ENCODE results near the gene TRAF3.

TRAF3 gene

DNA sequence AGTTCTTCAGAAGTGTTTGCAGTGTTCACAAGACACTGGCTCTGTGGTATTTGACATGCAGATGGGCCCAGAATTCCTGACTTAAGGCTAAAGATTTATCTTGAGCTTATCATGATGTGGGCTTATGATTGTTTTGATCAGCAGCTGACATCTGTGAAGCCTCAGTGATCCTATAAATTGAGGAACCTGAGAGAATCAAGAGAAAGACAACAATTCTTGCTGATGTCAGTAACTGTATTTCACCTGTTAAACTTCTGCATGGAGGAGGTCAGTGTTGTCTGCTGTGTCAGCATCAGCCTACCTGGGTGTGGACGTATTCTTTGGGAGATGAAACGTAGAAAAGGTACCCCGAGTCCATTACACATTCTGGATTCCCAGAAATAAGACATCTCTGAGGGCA is 33.3 kb downstream of the TRAF3 start:
- TF ChIP-seq, protein P1, sequence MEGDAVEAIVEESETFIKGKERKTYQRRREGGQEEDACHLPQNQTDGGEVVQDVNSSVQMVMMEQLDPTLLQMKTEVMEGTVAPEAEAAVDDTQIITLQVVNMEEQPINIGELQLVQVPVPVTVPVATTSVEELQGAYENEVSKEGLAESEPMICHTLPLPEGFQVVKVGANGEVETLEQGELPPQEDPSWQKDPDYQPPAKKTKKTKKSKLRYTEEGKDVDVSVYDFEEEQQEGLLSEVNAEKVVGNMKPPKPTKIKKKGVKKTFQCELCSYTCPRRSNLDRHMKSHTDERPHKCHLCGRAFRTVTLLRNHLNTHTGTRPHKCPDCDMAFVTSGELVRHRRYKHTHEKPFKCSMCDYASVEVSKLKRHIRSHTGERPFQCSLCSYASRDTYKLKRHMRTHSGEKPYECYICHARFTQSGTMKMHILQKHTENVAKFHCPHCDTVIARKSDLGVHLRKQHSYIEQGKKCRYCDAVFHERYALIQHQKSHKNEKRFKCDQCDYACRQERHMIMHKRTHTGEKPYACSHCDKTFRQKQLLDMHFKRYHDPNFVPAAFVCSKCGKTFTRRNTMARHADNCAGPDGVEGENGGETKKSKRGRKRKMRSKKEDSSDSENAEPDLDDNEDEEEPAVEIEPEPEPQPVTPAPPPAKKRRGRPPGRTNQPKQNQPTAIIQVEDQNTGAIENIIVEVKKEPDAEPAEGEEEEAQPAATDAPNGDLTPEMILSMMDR (conservative IDR thresholded peaks at IDR 0.05; ENCODE audit: low read depth, low read length): no peak
- no peak for DNase-seq (ENCODE audit: low read depth)
- H3K4me3 ChIP-seq (ENCODE audit: low read length): no peak overlapping the region

DNA sequence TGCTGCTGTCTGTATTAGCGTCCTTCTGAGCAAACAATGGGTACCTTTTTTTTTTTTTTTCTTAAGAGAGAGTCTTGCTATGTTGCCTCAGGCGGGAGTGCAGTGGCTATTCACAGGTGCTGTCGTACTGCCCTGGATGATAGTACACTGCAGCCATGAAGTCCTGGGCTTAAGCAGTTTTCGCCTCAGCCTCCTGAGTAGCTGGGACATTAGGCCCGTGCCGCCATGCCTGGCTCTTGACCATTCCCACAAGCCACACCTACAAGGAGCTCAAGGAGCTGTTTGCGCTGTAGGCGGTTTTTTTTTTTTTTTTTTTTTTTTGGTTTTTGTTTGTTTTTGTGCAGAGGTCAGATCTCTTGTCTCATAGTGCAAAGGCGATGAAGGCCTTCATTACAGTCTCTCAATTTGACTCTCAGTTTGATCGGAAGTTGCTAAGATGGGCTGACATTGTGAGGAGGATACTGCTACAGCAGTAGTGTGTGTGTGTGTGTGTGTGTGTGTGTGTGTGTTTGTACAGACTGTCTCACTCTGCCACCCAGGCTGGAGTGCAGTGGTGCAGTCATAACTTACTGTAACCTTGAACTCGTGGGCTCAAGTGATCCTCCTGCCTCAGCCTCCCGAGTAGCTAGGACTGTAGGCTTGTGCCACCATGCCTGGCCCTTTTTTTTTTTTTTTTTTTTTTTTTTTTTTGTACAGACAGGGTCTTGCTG is 34.2 kb downstream of the TRAF3 start:
- DNase-seq (ENCODE audit: low read depth): no peak
- no peak overlapping the region for H3K4me3 ChIP-seq (ENCODE audit: low read length)
- TF ChIP-seq, protein P1 (conservative IDR thresholded peaks at IDR 0.05; ENCODE audit: low read depth, low read length): no peak

DNA sequence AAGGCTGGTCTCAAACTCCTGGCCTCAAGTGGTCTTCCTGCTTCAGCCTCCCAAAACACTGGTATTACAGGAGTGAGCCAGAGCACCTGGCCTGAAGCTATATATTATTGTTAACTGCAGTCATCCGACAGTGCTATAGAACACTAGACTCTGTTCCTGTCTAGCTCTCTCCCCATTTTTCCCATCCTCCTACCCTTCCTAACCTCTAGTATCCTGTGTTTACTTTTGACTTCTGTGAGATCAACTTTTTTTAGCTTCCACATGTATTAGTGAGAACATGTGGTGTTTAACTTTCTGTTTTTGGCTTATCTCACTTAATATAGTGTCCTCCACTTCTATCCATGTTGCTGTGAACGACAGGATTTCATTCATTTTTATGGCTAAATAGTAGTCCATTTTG is 34.7 kb downstream of the TRAF3 start:
- H3K4me3 ChIP-seq (ENCODE audit: low read length): no peak overlapping the region
- no peak for DNase-seq (ENCODE audit: low read depth)
- TF ChIP-seq, protein P1 (conservative IDR thresholded peaks at IDR 0.05; ENCODE audit: low read depth, low read length): no peak

DNA sequence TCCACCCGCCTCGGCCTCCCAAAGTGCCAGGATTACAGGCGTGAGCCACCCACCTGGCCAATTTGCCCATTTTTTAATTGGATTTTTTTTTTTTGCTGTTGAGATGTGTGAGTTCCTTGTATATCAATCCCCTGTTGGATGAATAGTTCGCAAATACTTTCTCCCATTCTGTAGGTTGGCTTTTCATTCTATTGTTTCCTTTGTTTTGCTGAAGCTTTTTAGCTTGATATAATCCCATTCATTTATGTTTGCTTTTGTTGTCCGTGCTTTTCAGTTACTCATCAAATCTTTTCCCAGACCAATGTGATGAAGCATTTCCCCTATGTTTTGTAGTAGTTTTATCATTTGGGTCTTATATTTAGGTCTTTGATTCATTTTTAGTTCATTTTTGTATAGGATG is 36.4 kb downstream of the TRAF3 start:
- no peak for DNase-seq (ENCODE audit: low read depth)
- TF ChIP-seq, protein P1 (conservative IDR thresholded peaks at IDR 0.05; ENCODE audit: low read depth, low read length): no peak
- H3K4me3 ChIP-seq (ENCODE audit: low read length): no peak overlapping the region

DNA sequence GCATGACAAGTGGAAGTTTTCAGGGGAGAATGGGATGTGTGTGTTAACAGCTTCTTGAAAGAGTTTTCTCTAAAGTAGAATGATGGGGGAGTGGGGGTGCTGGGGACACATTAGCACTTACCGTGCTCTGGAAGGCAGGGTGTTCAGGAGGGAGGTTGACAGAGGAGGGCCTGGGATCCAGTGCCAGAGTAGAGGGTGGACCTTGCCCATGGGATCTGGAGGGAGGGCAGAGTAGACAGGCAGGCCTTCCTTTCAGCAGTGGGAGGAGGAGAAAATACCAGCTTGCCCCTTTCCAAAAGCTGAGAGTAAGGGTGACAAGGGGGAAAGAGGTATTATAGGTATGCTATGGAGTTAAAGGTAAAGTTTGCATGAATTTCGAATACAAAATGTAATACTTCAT is 40.1 kb downstream of the TRAF3 start:
- no peak for DNase-seq (ENCODE audit: low read depth)
- TF ChIP-seq, protein P1 (conservative IDR thresholded peaks at IDR 0.05; ENCODE audit: low read depth, low read length): no peak
- no peak overlapping the region for H3K4me3 ChIP-seq (ENCODE audit: low read length)

DNA sequence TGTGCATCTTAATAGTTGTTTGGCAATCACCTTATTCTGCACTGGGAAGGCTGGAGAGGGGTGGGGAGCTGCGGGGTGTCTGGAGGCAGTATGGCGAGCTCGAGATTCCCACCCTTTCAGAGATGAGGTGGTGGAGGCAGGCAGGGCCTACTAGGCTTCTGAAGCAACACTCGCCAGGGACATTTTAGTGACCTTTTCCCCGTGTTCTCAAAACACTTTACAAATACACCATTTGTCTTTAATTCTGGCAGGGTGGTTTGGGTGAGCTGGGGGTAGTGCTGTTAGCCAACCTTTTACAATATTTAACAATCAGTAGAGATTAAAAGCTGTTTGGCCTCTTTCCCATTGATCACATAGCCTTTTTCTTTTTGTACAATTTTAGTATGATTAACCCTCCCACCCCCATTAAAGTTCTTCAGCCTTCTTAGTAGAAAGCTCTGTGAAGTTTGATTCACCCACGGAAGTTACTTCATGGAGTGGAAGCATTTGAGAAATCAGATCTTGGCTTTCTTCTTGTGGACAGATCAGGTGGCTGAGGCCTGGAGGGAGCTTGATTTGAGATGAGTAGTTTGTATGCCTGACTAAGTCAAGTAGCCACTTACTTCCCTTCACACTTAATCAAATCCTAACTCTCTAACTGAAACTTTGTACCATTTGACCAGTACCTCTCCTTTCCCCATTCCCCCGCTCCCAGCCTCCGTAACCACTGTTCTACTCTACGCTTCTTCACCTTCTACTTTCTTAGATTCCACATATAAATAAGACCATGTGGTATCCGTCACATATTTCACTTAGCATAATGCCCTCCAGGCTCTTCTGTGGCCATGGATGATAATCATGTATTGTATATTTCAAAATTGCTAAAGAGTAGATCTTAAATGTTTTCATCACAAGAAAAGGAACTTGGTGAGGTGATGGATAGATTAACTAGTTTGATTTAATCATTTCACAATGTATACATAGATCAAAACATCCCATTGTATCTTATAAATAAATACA is 41.0 kb downstream of the TRAF3 start:
- no peak overlapping the region for H3K4me3 ChIP-seq (ENCODE audit: low read length)
- TF ChIP-seq, protein P1 (conservative IDR thresholded peaks at IDR 0.05; ENCODE audit: low read depth, low read length): no peak
- DNase-seq (ENCODE audit: low read depth): no peak

Measured in retinal pigment epithelial cell (primary cell).